GM12875 (cell line): ENCODE results near the gene SFXN3.

Experiments used
- H3K4me3 ChIP-seq: one replicate; pipeline ENCODE4 v1.5.1; 2011; ENCODE audit warnings: low read depth, low read length, control low read depth
- TF ChIP-seq, protein P1 (sequence below): IDR thresholded peaks from 2 replicates; pipeline ENCODE4 v1.5.1; 2011; ENCODE audit warnings: low read depth, mild to moderate bottlenecking, control low read depth, inconsistent platforms, low read length, moderate library complexity, borderline replicate concordance; ENCODE audit not compliant: insufficient read depth

Gene SFXN3

DNA sequence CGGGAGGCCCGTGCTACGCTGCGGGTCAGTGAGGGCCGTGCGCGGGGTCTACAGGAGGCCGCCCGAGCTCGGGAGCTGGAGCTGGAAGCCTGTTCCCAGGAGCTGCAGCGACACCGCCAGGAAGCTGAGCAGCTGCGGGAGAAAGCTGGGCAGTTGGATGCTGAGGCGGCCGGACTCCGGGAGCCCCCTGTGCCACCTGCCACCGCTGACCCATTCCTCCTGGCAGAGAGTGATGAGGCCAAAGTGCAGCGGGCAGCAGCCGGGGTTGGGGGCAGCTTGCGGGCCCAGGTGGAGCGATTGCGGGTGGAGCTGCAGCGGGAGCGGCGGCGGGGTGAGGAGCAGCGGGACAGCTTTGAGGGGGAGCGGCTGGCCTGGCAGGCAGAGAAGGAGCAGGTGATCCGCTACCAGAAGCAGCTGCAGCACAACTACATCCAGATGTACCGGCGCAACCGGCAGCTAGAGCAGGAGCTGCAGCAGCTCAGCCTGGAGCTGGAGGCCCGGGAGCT, 24.4 kb upstream of the SFXN3 start:
- TF ChIP-seq, protein P1, sequence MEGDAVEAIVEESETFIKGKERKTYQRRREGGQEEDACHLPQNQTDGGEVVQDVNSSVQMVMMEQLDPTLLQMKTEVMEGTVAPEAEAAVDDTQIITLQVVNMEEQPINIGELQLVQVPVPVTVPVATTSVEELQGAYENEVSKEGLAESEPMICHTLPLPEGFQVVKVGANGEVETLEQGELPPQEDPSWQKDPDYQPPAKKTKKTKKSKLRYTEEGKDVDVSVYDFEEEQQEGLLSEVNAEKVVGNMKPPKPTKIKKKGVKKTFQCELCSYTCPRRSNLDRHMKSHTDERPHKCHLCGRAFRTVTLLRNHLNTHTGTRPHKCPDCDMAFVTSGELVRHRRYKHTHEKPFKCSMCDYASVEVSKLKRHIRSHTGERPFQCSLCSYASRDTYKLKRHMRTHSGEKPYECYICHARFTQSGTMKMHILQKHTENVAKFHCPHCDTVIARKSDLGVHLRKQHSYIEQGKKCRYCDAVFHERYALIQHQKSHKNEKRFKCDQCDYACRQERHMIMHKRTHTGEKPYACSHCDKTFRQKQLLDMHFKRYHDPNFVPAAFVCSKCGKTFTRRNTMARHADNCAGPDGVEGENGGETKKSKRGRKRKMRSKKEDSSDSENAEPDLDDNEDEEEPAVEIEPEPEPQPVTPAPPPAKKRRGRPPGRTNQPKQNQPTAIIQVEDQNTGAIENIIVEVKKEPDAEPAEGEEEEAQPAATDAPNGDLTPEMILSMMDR: no peak
- no peak overlapping the region for H3K4me3 ChIP-seq

DNA sequence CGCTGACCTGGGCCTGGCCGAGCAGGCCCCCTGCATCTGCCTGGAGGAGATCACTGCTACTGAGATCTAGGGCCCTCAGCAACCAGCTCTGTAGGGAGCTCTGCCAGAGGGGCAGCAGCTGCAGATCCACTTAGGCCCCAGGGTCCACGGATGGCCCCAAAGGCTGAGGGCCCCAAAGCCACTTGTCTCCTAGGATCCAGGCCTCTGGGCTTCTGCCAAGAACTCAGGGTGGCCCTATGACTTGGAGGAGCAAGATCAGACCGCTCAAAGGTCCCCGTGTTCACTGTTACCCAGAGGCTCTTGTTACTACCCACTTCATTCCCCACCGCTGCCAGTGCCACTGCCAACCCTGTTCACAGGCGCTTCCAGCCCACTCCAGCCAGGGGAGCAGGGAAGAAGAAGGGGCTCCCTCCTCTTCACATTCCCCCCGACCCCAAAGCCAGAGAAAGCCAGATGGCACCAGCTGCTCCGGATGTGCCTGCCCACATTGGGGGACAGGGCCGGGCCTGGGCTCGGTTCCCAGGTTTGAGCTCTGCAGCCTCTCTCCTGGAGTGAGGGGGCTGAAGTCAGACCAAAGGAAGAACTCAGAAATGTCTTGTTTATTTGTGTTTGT, 23.8 kb upstream of the SFXN3 start:
- no peak overlapping the region for H3K4me3 ChIP-seq
- TF ChIP-seq, protein P1: no peak

DNA sequence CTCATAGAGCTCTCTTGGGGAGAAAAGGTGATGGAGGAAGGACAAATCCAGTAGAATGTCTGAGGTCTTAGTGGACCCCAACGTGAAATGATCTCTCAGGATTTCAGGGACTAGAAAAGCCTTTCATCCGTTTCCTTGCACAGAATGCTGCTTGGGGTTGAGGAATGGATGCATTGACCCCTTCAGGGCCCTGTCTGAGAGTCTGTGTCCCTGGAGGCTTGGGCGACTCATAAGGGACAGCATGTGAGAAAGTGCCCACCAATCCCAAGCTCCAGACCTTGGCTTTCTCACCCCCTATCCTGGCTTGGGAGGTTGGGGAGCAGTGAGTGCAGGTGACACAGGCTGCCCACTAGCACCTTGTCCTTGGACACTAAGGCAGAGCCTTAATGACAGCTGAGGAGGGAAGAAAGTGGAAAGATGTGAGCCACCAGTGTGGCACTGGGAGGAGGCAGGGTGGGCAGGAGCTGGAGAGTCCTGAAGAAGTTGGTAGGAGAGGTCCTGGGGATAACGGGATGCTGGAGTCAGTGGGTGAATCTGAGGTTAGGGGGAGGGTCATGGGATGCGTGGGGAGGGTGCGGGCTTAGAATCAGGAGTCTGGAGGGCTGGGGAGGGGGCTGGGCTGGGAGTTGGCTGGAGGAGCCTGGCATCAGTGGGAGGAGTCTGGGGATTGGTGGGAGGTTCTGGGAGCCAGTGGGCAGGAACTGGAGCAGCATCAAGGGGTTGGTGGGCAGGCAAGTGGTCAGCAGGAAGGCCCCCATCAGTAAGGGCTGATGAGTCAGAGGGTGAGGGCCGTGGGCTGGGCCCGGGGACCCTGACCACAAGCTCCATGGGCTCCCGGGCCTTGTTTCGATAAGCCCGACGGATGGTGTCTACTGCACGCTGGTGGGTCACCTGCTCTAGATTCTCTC, 22.9 kb upstream of the SFXN3 start:
- no peak overlapping the region for H3K4me3 ChIP-seq
- TF ChIP-seq, protein P1: no peak

DNA sequence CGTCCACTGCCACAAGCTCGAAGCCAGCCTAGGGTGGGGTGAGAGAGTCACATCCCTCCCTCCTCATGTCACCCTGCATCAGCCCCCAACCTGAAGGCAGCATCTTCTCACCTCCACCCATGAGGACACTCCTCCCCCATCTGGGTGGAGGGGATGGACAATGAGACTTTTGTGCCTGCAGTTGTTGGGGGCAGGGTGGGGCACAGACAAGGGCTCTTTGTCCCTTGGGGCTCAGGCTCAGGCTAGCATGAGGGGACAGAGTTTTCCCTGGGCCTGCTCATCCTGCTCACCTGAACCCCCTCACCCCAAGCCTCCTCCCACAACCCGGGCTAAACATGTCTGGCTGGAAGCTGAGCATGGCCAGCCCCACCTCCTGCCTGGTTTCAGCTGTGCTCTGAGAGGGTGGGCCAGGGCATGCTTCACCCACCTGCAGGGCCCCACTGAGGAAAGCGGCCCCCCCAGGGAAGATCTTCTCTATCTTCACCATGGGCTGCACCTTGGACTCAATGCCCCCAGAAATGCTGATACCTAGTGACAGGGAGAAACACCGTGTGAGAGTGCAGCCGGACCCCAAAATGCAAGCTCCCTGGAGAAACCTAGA, 22.1 kb upstream of the SFXN3 start:
- TF ChIP-seq, protein P1: no peak
- H3K4me3 ChIP-seq: no peak overlapping the region

DNA sequence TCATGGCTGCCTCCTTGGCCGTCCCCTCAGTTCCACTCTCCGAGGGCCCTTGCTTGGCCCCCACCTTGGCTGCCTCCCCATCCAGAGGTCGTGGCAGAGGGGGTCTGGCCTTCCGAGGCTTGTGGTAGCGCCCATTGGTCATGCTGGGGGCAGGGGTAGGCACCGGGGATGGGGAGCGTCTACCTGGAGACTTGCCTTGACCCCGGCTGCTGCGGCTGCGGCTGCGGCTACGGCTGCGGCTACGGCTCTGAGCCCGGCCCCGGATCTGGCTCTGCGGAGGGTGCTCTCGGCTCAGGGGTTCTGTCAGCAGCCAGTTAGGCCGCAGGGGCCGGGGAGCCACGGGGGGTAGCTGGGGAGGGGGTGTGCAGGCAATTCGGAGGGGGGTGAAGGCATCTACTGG, 20.7 kb upstream of the SFXN3 start:
- H3K4me3 ChIP-seq: no peak overlapping the region
- TF ChIP-seq, protein P1: no peak

DNA sequence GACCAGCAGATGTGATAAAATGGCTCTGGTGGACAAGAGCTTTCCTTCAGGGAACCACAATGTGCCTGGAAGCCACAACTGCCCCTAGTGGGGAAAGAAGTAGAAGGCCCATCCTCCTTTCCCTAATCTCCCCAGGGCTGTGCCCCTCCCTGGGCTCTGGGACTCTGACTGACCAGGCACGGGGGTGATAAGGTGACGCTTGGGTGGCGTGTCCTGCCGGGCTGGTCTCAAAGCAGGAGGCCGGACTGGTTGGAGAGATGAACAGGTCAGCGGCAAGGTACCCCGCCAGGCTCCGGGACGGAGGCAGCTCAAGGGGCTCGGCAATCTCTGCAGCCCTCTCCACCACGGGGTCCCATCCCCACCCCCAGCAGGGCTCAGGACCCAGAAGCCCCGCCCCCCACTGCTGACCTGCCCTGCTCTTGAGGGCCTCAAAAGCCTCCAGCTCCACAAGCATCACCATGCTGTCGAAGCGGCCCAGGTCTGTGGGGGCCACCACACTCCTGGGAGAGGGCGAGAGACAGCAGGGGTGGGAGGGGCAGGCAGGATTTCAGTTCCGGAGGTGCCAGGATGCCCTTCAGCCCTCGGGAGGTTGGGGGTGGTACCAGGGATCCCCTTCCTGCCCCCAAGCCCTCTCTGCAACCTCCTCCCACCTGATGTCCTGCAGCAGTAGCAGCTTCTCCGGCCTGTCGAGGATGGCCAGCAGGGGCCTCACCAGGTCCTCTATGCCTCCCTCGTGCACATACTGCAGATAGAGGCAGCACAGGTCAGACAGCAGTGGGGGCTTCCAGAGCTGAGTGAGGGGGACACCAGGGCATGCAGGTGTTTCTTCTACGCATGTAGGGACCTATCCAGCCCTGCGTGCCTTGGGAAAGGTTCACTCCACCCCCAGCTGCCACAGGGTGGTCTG, 19.3 kb upstream of the SFXN3 start:
- no peak overlapping the region for H3K4me3 ChIP-seq
- TF ChIP-seq, protein P1: peak; percentile 4; the same call in 1 of the 2 replicates
